GM23338 (cell line): Measurements from ENCODE around the gene TCHHL1. TPM values are rescaled to one million over a fixed set of nuclear protein-coding genes. Genes with fewer than 3 reads are reported as not detected.
"Not testable (repeated sequence)": the region's sequence is repeated elsewhere in the genome, so short reads cannot be mapped to it uniquely, and the experiment has no call there.

Experiments used
- ATAC-seq: fragments of 200-7000 bp; cut with Tn5 transposase; 3 replicates; pipeline ENCODE4 v1.9.1; 2020
- DNase-seq: peaks from one replicate; pipeline ENCODE4 v3.0.0-alpha.2; 2015; ENCODE audit warnings: low spot score
- H2AFZ ChIP-seq: fragments of 200-600 bp; sonication (generic); 2 replicates; pipeline ENCODE4 v1.8.0; 2016; ENCODE audit warnings: antibody characterized with exemption, mild to moderate bottlenecking, moderate library complexity
- H3F3A ChIP-seq: fragments of 200-600 bp; sonication (generic); replicated peaks from 2 replicates; pipeline ENCODE4 v1.8.0; 2017; ENCODE audit warnings: antibody characterized with exemption, mixed run types, low read depth
- H3K27ac ChIP-seq: fragments of 200-600 bp; sonication (generic); 2 replicates; pipeline ENCODE4 v1.6.1; 2016; ENCODE audit warnings: low read depth
- H3K27me3 ChIP-seq: fragments of 200-600 bp; sonication (generic); 2 replicates; pipeline ENCODE4 v1.8.0; 2016; ENCODE audit warnings: mild to moderate bottlenecking, mixed run types, moderate library complexity; ENCODE audit not compliant: insufficient read depth
- H3K36me3 ChIP-seq: fragments of 200-600 bp; sonication (generic); 2 replicates; pipeline ENCODE4 v1.8.0; 2016; ENCODE audit warnings: mild to moderate bottlenecking; ENCODE audit not compliant: insufficient read depth
- H3K4me1 ChIP-seq: fragments of 200-600 bp; sonication (generic); 2 replicates; pipeline ENCODE4 v1.8.0; 2016; ENCODE audit warnings: mild to moderate bottlenecking, moderate library complexity; ENCODE audit not compliant: insufficient read depth
- H3K4me2 ChIP-seq: fragments of 200-600 bp; sonication (generic); 2 replicates; pipeline ENCODE4 v1.7.1; 2017; ENCODE audit warnings: mixed run types
- H3K4me3 ChIP-seq: fragments of 200-600 bp; sonication (generic); 2 replicates; pipeline ENCODE4 v1.6.1; 2016; ENCODE audit warnings: mixed run types
- H3K79me2 ChIP-seq: fragments of 200-600 bp; sonication (generic); replicated peaks from 2 replicates; pipeline ENCODE4 v1.8.0; 2017; ENCODE audit warnings: mild to moderate bottlenecking; ENCODE audit not compliant: insufficient read depth
- H3K9me2 ChIP-seq: fragments of 200-600 bp; sonication (generic); 2 replicates; pipeline ENCODE4 v1.8.0; 2017; ENCODE audit not compliant: insufficient read depth
- H4K20me1 ChIP-seq: fragments of 200-600 bp; sonication (generic); replicated peaks from 2 replicates; pipeline ENCODE4 v1.8.0; 2017; ENCODE audit warnings: mild to moderate bottlenecking; ENCODE audit not compliant: insufficient read depth
- H3K27ac Mint-ChIP-seq: 2 replicates; pipeline ENCODE4 v1.8.0; 2020; ENCODE audit warnings: inconsistent platforms, mild to moderate bottlenecking, moderate library complexity, mixed read lengths
- H3K27me3 Mint-ChIP-seq: 3 replicates; pipeline ENCODE4 v1.8.0; 2022; ENCODE audit warnings: low read depth, mild to moderate bottlenecking, moderate library complexity, mixed read lengths, inconsistent platforms; ENCODE audit not compliant: insufficient read depth, poor library complexity
- H3K36me3 Mint-ChIP-seq: 3 replicates; pipeline ENCODE4 v1.8.0; 2021; ENCODE audit warnings: low read depth, mild to moderate bottlenecking, inconsistent platforms, moderate library complexity, mixed read lengths
- H3K4me1 Mint-ChIP-seq: 3 replicates; pipeline ENCODE4 v1.8.0; 2020; ENCODE audit warnings: mild to moderate bottlenecking, inconsistent platforms, mixed read lengths
- H3K4me3 Mint-ChIP-seq: 3 replicates; pipeline ENCODE4 v1.8.0; 2021; ENCODE audit warnings: moderate library complexity, mild to moderate bottlenecking, inconsistent platforms, mixed read lengths
- H3K9me3 Mint-ChIP-seq: 3 replicates; pipeline ENCODE4 v1.8.0; 2020; ENCODE audit warnings: moderate library complexity, mild to moderate bottlenecking, inconsistent platforms, mixed read lengths
- CTCF ChIP-seq, 2 experiments: fragments of 200-600 bp in 1 of 2; sonication (generic) in 1 of 2; conservative IDR thresholded peaks; 2 replicates each; pipeline versions ENCODE4 v1.5.1 to v1.6.1; 2016 to 2017; ENCODE audit warnings: antibody characterized with exemption in 2 of 2, low read depth in 2 of 2, mild to moderate bottlenecking in 2 of 2, moderate library complexity in 1 of 2
- EZH2 ChIP-seq: fragments of 200-600 bp; sonication (generic); IDR thresholded peaks from one replicate; pipeline ENCODE4 v1.8.0; 2017; ENCODE audit warnings: antibody characterized with exemption, mild to moderate bottlenecking, low read depth; ENCODE audit not compliant: unreplicated experiment
- JUNB ChIP-seq: IDR thresholded peaks from one replicate; pipeline ENCODE4 v1.6.1; 2016; ENCODE audit warnings: antibody characterized with exemption; ENCODE audit not compliant: unreplicated experiment
- NANOG ChIP-seq: IDR thresholded peaks from 2 replicates; pipeline ENCODE4 v1.6.1; 2016; ENCODE audit warnings: antibody characterized with exemption, borderline replicate concordance
- POLR2AphosphoS5 ChIP-seq: IDR thresholded peaks from 2 replicates; pipeline ENCODE4 v1.6.1; 2016; ENCODE audit warnings: antibody characterized with exemption, low read depth
- STAT1 ChIP-seq: IDR thresholded peaks from one replicate; pipeline ENCODE4 v1.6.1; 2016; ENCODE audit warnings: antibody characterized with exemption; ENCODE audit not compliant: unreplicated experiment
- ZNF114 ChIP-seq: fragments of 250-450 bp; sonication (Bioruptor Pico); IDR thresholded peaks from 2 replicates; pipeline ENCODE4 v1.5.0; 2020; ENCODE audit warnings: mild to moderate bottlenecking, moderate library complexity
- polyA plus RNA-seq: library from polyadenylated mRNA; unstranded; fragments of >200 nt; fragmentation: Nextera tagmentation; extraction: Ambion mirVana; gene quantifications from 2 replicates; pipeline ENCODE4 v1.2.1, GENCODE V29; 2016
- total RNA-seq: library from RNA; depleted of rRNA; stranded (reverse); fragments of >200 nt; shearing (Covaris generic); gene quantifications from 2 replicates; pipeline ENCODE4 v1.2.3, GENCODE V29; 2014

The TCHHL1 gene
- total and polyA plus RNA-seq, 2 experiments from 2014 or later, result not detected

GRCh38 chr1:152084853-152085252, 4.0 kb downstream of the TCHHL1 start (continued):
- TF ChIP-seq CTCF (conservative IDR thresholded peaks at IDR 0.05; ENCODE audit: low read depth in 2 of 2) (no peak), NANOG (no peak), JUNB (no peak), EZH2 (no peak), ZNF114 (CRISPR knock-in tag) (no peak)

GRCh38 chr1:152081026-152081425, 7.8 kb downstream of the TCHHL1 start:
- not testable (repeated sequence) for H3K27me3 ChIP-seq, H3K27me3 Mint-ChIP-seq, H3K36me3 Mint-ChIP-seq, H3K4me1 Mint-ChIP-seq, H3K4me3 Mint-ChIP-seq, H3K4me1 ChIP-seq, H3F3A ChIP-seq, DNase-seq, H2AFZ ChIP-seq, H3K27ac Mint-ChIP-seq, H3K79me2 ChIP-seq, H3K9me2 ChIP-seq, H3K4me3 ChIP-seq, ATAC-seq, H3K27ac ChIP-seq, H3K36me3 ChIP-seq, H4K20me1 ChIP-seq, H3K4me2 ChIP-seq
- peaks cover 10% of the 10 kb centered on the region; the same call in 2 of the 3 replicates for H3K9me3 Mint-ChIP-seq

- H3K27me3 ChIP-seq, ATAC-seq, H3K4me1 Mint-ChIP-seq, H3K27ac ChIP-seq, H3K36me3 ChIP-seq, H3K4me2 ChIP-seq, H3K4me3 ChIP-seq, H3K4me1 ChIP-seq, DNase-seq, H2AFZ ChIP-seq, H3K9me2 ChIP-seq, H3K36me3 Mint-ChIP-seq, H3F3A ChIP-seq, H3K4me3 Mint-ChIP-seq, H3K27me3 Mint-ChIP-seq, H3K27ac Mint-ChIP-seq, H3K79me2 ChIP-seq, H4K20me1 ChIP-seq: not testable (repeated sequence)
- peaks cover 10% of the 10 kb centered on the region; the same call in 2 of the 3 replicates for H3K9me3 Mint-ChIP-seq
These were observed 8.4 kb downstream of the TCHHL1 start for GRCh38 chr1:152080494-152080893.

GRCh38 chr1:152078831-152079441, 9.9 kb downstream of the TCHHL1 start:
- Mint-ChIP-seq H3K4me1 (no peaks in the 10 kb centered on the region), H3K9me3 (peaks cover 10% of the 10 kb centered on the region; the same call in 2 of the 3 replicates), H3K27me3 (no peaks in the 10 kb centered on the region), H3K4me3 (no peak overlapping the region), H3K36me3 (no peaks in the 10 kb centered on the region), H3K27ac (no peak overlapping the region)
- Histone ChIP-seq H3K79me2 (no peaks in the 10 kb centered on the region), H3K36me3 (no peaks in the 10 kb centered on the region), H3K27ac (no peak overlapping the region), H3F3A (no peaks in the 10 kb centered on the region), H3K4me2 (no peak overlapping the region), H3K4me3 (no peak overlapping the region), H3K27me3 (no peaks in the 10 kb centered on the region), H4K20me1 (no peaks in the 10 kb centered on the region), H3K4me1 (no peaks in the 10 kb centered on the region), H2AFZ (no peak overlapping the region), H3K9me2 (no peaks in the 10 kb centered on the region)
- DNase-seq, result no peak
- no peak for TF ChIP-seq CTCF (conservative IDR thresholded peaks at IDR 0.05; ENCODE audit: low read depth in 2 of 2)
- TF ChIP-seq EZH2, result no peak
- no peak for TF ChIP-seq JUNB
- no peak for TF ChIP-seq POLR2AphosphoS5
- no peak for TF ChIP-seq STAT1
- ATAC-seq, result no peak
